ENCODE data around the gene STX8.
"Not testable (repeated sequence)": the region's sequence is repeated elsewhere in the genome, so short reads cannot be mapped to it uniquely, and the experiment has no call there.

STX8 gene

GRCh38 chr17:9499041-9499440 lies 76.6 kb downstream of the STX8 start:
- DNase-seq (ENCODE audit: low spot score): no peak

GRCh38 chr17:9498490-9498889 lies 77.1 kb downstream of the STX8 start:
- no peak for DNase-seq (ENCODE audit: low spot score)

GRCh38 chr17:9488556-9488955 lies 87.1 kb downstream of the STX8 start:
- DNase-seq (ENCODE audit: low spot score): no peak

GRCh38 chr17:9487406-9487805 lies 88.2 kb downstream of the STX8 start:
- DNase-seq (ENCODE audit: low spot score): no peak

- no peak for DNase-seq (ENCODE audit: low spot score)
Observed at GRCh38 chr17:9484789-9485188, 90.8 kb downstream of the STX8 start.

- no peak for DNase-seq (ENCODE audit: low spot score)
Observed at GRCh38 chr17:9479964-9480363, 95.7 kb downstream of the STX8 start.

- DNase-seq (ENCODE audit: low spot score): no peak
Observed at GRCh38 chr17:9478889-9479288, 96.7 kb downstream of the STX8 start.

- DNase-seq (ENCODE audit: low spot score): peak; percentile 98
Observed at GRCh38 chr17:9475101-9475658, 100.4 kb downstream of the STX8 start.

- no peak for DNase-seq (ENCODE audit: low spot score)
Observed at GRCh38 chr17:9473711-9474110, 101.9 kb downstream of the STX8 start.

GRCh38 chr17:9472541-9472940 lies 103.1 kb downstream of the STX8 start:
- no peak for DNase-seq (ENCODE audit: low spot score)

GRCh38 chr17:9472094-9472493 lies 103.5 kb downstream of the STX8 start:
- no peak for DNase-seq (ENCODE audit: low spot score)

GRCh38 chr17:9470171-9470570 lies 105.4 kb downstream of the STX8 start:
- DNase-seq (ENCODE audit: low spot score): no peak

GRCh38 chr17:9468937-9469336 lies 106.7 kb downstream of the STX8 start:
- no peak for DNase-seq (ENCODE audit: low spot score)

GRCh38 chr17:9468532-9468931 lies 107.1 kb downstream of the STX8 start:
- no peak for DNase-seq (ENCODE audit: low spot score)

GRCh38 chr17:9467518-9467917 lies 108.1 kb downstream of the STX8 start:
- no peak for DNase-seq (ENCODE audit: low spot score)

GRCh38 chr17:9465210-9465921 lies 110.3 kb downstream of the STX8 start:
- no peak for DNase-seq (ENCODE audit: low spot score)

- no peak for DNase-seq (ENCODE audit: low spot score)
Observed at GRCh38 chr17:9457005-9457404, 118.6 kb downstream of the STX8 start.

- DNase-seq (ENCODE audit: low spot score): no peak
Observed at GRCh38 chr17:9456330-9456729, 119.3 kb downstream of the STX8 start.

- DNase-seq (ENCODE audit: low spot score): no peak
Observed at GRCh38 chr17:9451934-9452333, 123.7 kb downstream of the STX8 start.

GRCh38 chr17:9447298-9447697 lies 128.3 kb downstream of the STX8 start:
- not testable (repeated sequence) for DNase-seq (ENCODE audit: low spot score)

- DNase-seq (ENCODE audit: low spot score): no peak
Observed at GRCh38 chr17:9446528-9446927, 129.1 kb downstream of the STX8 start.

GRCh38 chr17:9445424-9445823 lies 130.2 kb downstream of the STX8 start:
- DNase-seq (ENCODE audit: low spot score): no peak

- DNase-seq (ENCODE audit: low spot score): peak; percentile 24
Observed at GRCh38 chr17:9444687-9445086, 130.9 kb downstream of the STX8 start.

GRCh38 chr17:9443811-9444210 lies 131.8 kb downstream of the STX8 start:
- DNase-seq (ENCODE audit: low spot score): no peak

All from globus pallidus (tissue), 1 donor.